Astrocyte of the hippocampus (primary cell): ENCODE data around the gene ITGBL1.
"Not testable (repeated sequence)": the region's sequence is repeated elsewhere in the genome, so short reads cannot be mapped to it uniquely, and the experiment has no call there.

Source experiments
- DNase-seq: peaks from one replicate; pipeline ENCODE4 v3.0.0; 2011; ENCODE audit warnings: low read depth, low spot score

The ITGBL1 gene

DNA sequence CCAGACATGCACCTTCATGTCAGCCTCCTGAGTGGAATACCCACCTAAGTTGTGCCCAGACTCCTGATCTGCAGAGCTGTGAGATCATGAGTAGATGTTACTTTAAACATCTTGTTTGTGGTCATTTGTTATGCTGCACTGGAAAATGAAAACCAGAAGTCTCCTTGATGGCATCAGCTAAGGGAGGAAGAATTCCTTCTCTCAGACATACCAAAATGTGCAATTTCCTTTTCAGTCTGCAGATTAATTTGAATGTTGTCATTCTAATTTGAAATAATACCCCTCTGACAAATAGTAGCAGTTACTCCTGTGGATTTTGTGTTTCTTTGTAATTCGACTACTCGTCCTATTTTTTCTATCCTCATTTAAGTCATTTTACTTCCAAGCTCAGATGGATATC is 59.3 kb downstream of the ITGBL1 start:
- DNase-seq: peak; percentile 19

DNA sequence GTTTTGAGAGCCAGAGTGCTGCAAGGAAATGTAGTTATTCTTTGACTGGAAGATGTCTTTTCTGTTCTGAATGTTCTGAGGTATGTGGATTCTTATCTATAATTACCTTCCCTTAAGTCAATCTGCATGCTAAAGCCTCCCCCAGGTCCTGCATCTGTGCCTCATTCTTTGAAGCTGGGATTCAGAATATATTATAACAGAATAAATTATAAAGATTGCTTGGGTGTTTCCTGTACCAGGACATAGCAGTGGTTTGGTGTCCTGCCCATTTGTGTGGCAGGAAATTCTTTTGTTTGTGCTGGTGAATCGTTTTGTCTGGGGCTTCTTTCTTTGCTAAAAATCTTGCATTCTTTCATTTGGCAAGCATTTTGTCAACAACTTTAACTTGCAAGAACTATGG is 60.2 kb downstream of the ITGBL1 start:
- DNase-seq: peak; percentile 80

DNA sequence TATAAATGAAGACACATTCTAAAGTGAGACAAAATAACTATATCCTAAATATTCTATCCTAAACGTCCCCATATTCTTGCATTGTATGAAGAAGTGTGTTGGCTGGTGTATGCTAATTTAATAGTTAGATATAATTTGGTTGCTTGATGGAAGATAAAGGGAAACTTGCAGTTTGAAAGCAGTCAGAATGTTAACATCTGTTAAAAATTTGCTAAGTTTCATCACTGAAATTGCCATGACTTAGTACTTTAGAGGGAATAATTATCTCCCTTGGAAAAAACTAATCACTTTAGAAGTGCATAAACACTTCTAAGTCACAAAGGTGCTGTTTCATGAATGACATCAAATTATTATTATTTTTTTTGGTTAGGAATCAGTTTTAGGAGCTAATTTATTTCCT is 61.6 kb downstream of the ITGBL1 start:
- no peak for DNase-seq

DNA sequence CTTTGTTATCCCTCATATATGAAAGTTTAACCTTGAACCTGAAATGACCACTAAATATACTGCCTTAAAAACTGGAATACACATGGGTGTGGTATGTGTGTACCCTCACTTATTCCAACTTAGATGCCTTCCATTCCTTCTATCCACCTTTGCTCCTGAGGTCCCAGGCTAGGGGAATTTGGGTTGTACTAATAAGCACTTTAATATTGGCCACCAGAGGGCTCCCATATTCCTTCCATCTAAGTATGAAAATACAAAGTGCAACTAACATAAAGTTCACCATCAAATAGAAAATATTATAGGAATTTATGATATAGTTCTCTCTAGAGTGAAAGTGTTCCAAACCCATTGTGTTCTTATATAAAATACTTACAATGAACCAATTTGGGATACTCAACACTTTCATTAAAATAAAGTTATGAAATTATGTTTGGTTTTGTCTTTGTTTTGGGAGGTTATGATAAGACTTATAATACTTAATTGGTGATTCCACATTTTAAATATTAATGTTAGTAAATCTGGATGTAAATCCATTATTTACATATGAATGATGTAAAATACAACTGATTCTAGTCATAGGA is 62.3 kb downstream of the ITGBL1 start:
- DNase-seq: peak; percentile 73

DNA sequence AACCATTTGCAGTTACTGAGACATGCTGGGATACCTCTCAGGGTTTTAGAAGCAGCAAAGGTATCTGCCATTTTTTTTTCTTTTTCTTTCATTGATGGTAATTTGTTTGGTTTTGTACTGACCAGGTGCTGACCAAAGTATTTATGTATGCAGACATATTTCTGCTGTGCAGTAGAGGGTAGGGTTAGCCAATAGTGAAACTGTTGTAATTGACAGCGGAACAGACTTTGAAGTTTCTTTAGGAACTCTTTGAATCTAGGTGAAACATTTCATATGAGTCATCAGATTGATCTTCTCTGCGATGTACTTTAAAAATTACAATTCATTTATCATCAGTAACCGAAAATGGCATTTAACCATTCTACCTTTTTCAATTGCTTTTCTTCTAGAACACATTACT is 63.0 kb downstream of the ITGBL1 start:
- no peak for DNase-seq

DNA sequence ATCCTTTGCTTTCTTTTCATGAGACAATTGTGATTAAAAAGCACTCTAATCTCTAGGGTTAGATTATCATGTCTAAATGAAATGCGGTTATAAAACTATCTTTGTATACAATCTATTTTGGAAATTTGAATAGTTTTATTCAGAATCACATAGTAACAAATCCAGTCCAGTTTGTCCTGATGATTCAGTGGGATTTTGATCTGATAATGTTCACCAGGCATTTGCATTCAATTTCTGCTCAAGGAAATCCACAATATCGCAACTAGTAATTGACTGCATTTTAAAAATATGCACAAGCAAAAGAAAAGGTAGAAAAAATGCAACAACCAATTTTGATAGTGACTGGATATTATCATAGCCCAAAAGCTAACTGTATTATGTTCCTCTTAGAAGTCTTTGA is 63.8 kb downstream of the ITGBL1 start:
- no peak for DNase-seq

DNA sequence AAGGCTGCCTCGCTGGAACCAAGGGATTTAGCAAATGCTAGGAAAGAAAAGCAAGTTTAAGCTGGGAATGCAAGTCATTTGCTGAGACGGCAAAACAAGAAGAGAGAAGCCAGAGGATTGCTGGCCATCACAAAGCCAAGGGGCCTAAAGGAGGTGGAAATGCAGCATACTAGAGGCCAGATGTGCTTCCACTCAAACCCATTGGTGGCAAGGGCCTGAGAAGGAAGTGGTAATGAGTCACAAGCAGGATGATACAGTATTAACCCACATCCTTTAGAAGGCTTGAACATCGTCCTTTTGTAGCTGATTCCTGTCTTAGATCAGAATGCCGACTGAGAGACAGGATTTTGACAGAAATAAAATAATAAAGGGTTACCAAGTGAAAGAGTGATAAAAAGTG is 68.2 kb downstream of the ITGBL1 start:
- no peak for DNase-seq

DNA sequence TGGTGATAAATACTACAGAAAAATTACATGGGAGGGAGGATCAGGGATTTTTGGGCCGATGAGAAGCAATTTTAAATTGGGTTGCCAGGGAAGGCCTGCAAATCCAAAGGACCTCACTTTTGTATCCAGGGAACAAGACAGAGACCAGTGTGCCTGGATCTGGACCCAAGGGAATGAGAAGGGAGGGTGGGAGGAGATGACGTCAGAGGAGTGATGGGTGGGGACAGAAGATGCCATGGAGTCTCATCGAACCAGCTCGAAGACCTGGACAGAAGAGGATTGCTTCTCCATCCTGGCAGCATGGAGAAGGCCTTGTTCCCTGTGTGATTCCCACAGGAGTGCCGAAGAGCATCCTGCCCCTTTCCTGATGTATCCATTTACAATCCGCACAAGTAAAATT is 68.9 kb downstream of the ITGBL1 start:
- no peak for DNase-seq

DNA sequence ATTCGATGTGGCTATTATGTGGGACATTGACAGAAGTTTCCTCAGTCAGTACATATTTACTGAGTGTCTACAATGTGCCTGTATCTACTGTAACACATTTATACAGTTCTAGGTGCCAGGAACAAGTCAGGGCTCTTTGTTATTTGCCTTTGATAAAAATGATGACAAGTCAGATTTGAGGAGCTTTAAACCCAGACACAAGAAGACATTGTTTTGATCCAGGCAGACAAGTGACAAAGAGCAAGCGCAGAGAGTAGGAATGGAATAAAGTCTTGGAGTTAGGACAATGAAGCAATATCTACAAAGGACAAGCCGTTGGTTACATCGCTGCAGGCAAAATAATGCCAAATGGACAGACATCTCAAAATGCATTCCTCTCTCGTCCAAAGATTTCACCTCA is 70.1 kb downstream of the ITGBL1 start:
- DNase-seq: no peak

DNA sequence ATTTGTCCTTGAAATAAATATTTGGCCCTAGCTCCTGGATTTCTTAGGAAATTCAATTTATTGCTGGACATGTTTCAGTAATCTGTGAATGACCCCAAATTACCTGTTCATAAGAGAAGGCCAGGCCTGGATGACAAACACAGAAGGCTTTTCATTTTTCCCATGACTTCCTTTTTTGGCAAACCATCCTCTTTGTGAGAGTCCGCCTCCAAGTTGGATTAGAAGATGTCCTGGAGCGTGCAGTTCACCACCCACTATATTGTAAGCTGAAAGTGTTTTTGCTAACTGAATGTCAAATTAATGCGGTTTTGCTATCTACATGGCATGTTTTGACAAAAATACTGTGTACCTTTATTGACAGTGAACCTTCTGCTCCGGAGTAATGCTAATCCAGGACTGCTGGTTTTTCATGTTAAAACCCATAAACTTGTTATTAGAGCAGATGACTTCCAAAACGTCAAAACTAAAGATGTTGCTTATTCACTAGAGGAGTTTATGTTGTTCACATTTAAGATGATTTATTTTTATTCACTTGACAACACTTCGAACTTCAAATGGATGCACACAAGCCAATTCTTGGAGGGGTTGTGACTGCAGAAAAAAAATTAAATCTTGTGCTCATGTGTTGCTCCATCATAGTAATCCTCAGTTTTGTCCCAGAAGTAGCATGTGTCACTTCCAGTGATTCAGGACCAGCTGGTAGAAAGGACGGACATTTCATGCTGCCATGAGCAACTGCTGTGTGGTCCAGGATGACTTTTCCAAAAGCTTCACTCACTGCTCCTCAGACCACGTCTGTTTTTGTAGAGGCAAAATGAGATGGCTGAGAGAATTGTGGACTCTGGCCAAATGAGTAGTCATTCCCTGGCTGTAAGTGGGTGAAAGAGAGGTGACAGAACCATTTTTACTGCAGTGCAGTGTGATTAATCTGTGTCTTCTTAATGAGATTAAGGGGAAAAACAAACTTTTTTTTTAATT is 71.0 kb downstream of the ITGBL1 start:
- DNase-seq: peak; percentile 76

DNA sequence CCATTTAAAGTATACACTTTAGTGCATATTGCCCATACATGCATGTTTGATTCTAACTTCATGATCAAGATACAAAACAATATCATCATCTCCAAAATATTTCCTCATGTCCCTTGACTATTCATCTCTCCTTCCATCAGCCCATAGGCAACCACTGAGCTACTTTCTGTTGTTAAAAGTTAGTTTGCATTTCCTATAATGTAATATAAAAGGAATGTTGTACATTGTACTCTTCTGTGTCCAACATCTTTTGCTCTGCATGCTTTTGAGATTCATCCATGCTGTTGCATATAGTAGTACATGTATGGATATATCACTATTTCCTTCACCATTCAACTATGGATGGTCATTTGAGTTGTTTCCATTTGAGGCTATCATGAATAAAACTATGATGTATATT is 74.7 kb downstream of the ITGBL1 start:
- DNase-seq: no peak

DNA sequence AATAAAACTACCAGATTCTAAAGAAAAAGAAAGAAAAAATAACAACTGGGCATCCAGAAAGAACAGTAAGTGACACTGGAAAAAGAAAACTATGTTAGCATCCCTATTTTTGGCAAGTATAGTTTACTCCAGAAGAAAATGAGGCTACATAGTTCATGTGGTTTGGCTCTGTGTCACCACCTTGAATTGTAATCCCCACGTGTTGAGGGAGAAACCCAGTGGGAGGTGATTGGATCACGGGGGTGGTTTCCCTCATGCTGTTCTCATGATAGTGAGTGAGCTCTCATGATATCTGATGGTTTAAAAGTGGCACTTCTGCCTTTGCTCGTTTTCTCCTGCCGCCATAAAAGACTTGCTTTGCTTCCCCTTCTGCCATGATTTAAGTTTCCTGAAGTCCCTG is 76.9 kb downstream of the ITGBL1 start:
- DNase-seq: peak; percentile 89

DNA sequence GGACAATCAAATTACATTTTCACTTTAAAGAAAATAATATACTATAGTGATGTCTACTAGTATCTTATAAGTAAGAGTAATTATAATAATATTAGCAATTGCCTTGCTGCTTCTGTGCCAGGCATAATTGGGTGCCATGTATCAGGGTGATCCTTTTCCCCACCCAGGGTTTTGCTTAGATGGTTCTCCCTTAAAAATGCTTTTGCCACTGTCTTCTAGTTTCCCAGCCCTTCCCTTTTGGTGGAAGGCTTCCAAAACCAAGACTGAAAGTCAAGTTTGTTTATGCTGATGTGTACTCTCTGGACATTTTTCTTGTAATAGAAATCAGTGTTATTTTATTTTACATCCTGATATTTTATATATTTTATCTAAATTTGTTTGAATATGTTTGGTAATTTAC is 77.8 kb downstream of the ITGBL1 start:
- DNase-seq: no peak

DNA sequence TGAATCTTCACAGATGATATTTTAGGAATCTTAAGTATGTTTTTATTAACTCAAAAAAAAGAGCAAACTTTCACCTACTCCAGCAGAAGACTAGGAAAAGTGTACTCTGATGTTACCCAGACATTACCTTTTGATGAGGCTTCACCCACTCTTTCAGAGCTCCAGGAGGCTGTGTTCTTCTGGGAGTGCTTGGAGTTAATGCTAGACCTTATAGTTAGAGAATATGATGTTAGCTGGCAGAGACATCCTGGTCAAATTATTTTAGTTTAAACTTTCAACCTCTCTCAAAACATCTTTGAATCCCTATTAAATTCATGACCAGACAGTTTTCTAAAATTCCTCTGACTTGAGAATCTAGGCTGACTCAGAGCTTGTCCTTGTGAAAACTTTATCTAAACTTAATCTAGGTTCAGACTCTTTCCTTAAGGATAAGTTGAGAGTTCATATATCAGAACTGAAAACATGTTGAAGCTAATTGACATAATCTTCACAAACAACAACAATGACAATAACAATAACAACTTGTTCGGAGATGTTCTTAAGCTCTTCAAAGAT is 82.8 kb downstream of the ITGBL1 start:
- DNase-seq: no peak

DNA sequence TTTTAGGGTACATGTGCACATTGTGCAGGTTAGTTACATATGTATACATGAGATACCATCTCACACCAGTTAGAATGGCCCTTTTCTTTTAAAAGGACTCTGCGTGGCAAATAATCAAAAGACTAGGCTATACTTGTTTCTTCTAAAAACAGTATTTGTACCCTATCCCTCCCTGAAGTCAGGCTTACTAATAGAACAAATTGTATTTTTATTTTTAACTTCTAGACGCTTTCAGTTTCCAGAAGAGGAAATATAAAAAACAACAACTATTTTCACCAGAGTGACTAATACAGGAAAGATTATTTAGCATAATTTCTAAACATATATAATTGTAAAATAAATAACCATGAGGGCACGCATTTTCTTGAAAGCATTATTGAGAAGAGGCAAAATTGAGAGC is 83.6 kb downstream of the ITGBL1 start:
- no peak for DNase-seq

DNA sequence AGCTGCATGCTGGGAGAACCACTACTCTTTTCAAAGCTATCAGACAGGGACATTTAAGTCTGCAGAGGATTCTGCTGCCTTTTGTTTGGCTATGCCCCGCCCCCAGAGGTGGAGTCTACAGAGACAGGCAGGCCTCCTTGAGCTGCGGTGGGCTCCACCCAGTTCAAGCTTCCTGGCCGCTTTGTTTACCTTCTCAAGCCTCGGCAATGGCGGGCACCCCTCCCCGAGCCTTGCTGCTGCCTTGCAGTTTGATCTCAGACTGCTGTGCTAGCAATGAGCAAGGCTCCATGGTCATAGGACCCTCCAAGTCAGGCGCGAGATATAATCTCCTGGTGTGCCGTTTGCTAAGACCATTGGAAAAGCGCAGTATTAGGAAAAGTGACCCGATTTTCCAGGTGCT is 92.1 kb downstream of the ITGBL1 start:
- DNase-seq: not testable (repeated sequence)

DNA sequence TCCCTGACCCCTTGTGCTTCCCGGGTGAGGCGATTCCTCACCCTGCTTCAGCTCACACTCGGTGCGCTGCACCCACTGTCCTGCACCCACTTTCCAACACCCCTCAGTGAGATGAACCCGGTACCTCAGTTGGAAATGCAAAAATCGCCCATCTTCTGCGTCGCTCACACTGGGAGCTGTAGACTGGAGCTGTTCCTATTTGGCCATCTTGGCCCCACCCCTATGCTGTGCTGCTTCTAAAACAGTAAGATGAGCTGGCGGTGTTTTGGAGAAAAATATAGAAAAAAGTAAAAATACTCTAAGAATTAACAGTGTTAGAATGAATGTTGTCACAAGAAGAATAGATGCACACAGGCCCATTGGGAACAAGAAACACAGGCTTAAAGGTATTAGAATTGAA is 92.5 kb downstream of the ITGBL1 start:
- no peak for DNase-seq

DNA sequence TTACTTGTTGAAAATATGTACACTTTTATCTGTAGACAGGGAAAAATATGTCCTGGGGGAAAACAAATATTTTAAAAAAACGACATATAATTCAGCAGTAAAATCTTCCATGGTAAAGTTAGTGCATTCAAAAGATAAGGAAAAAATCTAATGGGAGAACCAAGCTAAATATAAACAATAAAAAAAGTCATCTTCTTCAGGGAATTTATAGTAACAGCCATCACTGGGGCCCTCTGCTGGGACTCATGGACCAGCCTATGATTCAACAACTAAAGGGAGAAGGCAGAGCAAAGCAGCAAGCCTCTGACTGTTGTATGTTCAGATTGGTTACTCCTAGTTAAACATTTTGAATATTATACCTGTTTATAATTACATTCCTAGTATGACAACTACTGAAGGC is 93.0 kb downstream of the ITGBL1 start:
- no peak for DNase-seq

DNA sequence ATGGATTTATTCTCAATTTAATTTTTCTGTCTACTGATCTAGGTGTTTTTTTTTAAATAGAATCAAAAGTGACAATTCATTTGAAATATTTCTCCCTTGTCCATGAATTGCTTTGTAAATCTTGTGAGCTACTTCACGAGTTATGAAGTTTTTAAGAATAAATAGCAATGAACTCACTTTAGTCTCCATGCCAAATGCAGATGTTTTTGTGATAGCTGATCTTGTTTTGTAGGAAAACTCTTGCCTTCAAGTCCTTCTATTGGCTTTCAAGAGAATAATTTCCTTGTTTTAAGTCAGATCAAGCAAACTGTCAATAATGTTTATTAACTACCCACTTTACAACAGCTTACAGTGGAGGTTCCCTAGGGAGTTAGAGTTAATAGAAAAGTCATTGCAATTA is 99.8 kb downstream of the ITGBL1 start:
- no peak for DNase-seq

DNA sequence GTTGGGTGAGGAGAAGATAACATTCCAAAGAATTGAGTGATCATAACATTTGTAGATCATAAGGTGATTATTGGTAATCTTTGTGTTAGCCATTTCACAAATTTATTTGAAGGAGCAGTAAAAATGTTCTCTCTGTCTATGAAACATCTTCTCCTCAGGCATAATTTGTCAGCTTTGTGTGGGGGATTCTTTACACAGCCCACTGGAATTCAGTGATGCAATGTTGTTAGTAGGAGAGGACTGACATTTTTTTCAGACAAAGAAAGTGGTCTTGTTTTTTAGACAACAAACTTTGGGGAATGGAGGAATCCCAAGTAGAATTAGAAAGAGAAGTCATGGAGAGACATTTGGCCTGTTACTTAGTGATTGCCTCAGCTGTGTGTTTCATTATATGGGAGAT is 100.3 kb downstream of the ITGBL1 start:
- DNase-seq: peak; percentile 69

DNA sequence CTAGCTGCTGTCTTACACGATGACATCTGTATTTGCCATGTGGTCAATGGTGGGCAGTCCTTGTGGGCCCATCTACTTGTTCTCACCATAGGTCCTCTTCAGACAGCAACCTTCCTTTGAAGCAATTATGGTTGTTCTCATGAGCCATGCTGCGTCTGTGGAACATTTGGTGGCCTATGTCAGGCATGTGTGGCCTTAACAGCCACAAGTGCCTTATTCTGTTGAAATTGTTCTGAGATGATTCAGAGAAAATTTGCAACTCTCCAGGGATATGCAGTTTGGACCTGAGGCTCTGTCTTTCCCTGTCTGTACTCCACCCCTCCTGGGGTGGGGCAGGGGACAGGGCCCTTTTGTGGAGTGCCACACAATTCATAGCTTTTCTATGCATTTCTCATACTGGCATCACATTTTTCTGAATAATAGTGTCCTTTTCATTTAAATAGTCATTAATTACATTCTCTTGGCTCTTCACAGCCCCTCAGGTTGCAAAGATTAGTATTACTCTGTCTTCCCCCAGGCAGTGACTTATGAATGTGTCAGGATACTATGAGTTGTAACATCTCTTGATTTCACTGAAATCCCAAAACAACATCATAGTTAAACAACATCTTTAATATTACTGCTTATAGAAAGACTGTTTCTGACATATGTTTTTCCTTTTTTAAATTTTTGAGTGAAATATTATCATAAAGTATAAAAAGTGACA is 102.1 kb downstream of the ITGBL1 start:
- no peak for DNase-seq

DNA sequence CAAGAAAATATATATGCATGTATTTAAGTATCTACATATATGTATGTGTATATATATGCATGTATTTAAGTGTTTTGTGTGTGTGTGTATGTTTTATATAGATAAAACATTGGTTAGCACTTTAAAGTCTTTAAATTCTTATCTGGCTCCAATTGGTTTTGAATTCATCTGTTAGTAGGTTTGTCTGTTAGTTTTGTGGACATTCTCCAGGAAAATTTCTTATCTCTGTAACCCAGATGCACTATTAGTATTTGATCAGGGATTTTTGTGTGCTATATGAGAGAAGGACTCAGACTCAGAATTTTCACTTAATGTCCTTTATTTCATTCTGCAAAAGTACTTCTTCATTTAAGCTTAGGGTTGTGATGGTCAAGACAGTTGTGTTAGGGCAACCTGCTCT is 103.1 kb downstream of the ITGBL1 start:
- no peak for DNase-seq
